HT1080 (cell line): ENCODE measurements around the gene SH3GL1. TPM values are rescaled to one million over a fixed set of nuclear protein-coding genes. Genes with fewer than 3 reads are reported as not detected.

Experiments used
- DNase-seq: peaks from one replicate; pipeline ENCODE4 v3.0.0-alpha.2; 2015; ENCODE audit warnings: low read depth
- total RNA-seq: library from RNA; depleted of rRNA; stranded (reverse); fragments of >200 nt; shearing (Covaris generic); gene quantifications from 2 replicates; pipeline ENCODE4 v1.2.3, GENCODE V29; 2014

SH3GL1 gene
- total RNA-seq, 1 experiment from 2014 or later: 62.9 TPM

DNA sequence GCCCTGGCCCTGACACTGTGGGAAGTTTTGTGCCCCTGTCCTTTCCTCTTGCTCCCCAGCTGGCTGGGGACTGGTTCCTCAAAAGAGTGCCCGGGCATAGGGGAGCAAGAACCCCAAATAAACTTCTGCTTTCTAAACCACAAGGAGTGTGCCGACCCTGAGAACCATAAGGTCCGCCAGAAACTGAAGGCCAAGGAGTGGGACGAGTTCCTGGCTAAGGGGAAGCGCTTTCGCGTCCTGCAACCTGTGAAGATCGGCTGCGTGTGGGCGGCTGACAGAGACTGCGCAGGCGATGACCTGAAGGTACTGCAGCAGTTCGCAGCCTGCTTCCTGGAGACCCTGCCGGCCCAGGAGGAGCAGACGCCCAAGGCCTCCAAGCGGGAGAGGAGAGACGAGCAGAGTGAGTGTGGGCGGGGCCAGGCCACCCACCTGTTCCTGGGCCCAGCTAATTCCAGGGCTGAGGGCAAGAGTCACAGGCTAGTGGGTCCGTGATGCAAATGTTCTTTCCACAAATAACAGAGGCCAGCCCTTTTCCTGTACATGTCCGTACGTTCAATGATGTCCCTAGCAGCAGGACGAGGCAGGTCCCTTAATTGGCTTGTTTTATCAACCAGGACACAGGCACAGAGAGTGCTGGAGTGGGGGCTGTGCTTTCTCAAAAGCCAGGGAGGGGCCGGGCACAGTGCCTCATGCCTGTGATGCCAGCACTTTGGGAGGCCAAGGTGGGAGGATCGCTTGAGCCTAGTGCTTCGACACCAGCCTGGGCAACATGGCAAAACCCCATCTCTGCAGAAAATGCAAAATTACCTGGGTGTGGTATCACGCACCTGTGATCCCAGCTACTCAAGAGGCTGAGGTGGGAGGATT is 31.7 kb upstream of the SH3GL1 start:
- no peak for DNase-seq

DNA sequence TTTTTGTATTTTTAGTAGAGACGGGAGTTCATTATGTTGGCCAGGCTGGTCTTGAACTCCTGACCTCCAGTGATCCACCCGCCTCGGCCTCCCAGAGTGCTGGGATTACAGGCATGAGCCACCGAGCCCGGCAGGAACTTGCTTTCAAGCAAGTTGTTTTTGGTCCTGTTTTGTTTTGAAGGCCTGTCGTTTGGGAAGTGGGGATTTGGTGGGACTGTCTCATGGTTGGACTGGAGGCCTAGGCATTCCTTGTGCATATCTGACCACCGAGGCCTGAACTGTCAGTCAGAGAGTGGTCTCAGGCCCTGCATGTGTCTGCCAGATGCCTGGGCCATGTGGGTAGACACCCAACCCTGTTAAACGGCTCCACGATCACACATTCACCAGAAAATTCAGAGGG is 30.9 kb upstream of the SH3GL1 start:
- no peak for DNase-seq

DNA sequence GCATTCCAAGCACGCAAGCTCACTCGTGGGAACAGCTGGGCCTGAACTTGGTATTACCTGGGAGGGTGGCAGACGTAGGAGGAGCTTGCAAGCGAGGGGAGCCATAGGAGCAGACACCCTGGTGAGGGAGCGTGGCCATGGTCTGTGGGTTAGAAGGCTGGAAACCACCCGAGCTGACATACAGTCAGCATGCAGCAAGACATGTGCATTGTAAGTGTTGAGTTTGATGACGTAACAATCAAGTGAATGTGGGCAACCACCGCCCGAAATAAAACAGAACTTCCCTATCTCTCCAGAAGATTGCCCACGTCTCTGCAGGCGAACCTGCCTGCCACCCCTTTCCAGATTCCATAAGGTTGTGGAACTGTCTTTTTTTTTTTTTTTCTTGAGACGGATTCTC is 30.4 kb upstream of the SH3GL1 start:
- no peak for DNase-seq

- DNase-seq: no peak
Observed at GRCh38 chr19:4429771-4430171, 29.4 kb upstream of the SH3GL1 start.

GRCh38 chr19:4429256-4429655 is 28.9 kb upstream of the SH3GL1 start:
- no peak for DNase-seq

GRCh38 chr19:4428326-4428975 is 28.1 kb upstream of the SH3GL1 start:
- no peak for DNase-seq

GRCh38 chr19:4425537-4425936 is 25.2 kb upstream of the SH3GL1 start:
- DNase-seq: no peak

- no peak for DNase-seq
Observed at GRCh38 chr19:4423416-4424126, 23.2 kb upstream of the SH3GL1 start.

DNA sequence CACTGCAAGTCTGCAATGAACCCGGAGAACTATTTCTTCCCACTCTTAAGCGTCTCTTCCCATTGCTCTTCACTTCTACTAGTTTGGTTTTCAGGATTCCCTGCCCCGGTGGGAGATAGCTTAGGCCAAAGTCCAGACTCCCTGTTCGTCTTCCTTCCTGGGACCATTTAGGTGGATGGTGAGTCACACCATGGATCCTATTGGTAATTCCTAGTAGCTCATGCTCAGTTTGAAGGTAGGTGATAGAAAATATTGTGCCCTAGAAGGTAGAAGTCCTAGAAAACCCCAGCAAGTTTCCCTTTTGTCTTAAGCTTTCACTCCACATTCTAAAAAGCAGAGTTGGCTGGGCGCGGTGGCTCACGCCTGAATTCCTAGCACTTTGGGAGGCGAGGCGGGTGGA is 15.9 kb upstream of the SH3GL1 start:
- no peak for DNase-seq

- no peak for DNase-seq
Observed at GRCh38 chr19:4415352-4415751, 15.0 kb upstream of the SH3GL1 start.

- DNase-seq: no peak
Observed at GRCh38 chr19:4414800-4415321, 14.5 kb upstream of the SH3GL1 start.

DNA sequence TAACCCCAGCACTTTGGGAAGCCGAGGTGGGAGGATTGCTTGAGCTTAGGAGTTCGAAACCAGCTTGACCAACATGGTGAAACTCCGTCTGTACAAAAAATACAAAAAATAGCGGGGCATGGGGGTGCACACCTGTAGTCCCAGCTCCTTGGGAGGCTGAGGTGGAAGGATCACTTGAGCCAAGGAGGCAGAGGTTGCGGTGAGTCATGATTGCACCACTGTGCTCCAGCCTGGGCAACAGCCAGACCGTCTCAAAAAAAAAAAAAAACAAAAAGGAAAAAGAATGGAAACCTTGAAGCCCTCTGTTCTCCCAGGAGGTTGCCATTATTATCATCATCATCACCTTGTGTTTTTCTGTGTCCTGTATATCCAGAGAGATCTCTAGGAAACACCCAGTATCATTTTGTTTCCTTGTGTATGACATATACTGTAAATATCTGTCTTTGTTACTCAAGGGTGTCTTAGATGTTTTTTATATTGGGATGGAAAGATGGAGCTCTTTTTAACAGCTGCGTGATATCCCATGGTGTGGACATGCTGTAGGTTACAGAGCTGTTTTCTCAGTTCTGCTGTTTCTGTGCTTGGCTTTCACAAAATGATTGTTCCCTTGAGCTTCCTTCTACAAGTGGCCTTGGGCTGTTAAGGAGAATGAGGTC is 13.9 kb upstream of the SH3GL1 start:
- DNase-seq: peak; percentile 8

DNA sequence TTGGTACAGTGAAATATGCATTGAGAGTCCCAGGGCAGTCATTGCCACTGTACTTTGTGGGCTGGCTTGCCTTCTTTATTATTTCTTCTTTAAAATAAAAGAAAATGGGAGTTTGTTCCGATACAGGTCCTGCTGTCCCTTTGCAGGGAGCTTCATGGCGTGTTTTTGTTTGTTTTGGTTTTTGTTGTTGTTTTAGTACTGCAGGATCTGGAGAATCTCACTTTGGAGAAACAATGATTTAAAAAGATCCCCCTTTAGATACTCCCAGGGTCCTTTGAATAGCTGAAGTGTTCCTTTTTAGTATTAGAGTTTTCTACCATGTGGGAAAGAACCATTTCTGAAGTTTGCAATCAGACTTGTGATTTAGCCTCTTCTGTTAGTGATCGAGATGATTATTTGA is 13.2 kb upstream of the SH3GL1 start:
- DNase-seq: no peak

DNA sequence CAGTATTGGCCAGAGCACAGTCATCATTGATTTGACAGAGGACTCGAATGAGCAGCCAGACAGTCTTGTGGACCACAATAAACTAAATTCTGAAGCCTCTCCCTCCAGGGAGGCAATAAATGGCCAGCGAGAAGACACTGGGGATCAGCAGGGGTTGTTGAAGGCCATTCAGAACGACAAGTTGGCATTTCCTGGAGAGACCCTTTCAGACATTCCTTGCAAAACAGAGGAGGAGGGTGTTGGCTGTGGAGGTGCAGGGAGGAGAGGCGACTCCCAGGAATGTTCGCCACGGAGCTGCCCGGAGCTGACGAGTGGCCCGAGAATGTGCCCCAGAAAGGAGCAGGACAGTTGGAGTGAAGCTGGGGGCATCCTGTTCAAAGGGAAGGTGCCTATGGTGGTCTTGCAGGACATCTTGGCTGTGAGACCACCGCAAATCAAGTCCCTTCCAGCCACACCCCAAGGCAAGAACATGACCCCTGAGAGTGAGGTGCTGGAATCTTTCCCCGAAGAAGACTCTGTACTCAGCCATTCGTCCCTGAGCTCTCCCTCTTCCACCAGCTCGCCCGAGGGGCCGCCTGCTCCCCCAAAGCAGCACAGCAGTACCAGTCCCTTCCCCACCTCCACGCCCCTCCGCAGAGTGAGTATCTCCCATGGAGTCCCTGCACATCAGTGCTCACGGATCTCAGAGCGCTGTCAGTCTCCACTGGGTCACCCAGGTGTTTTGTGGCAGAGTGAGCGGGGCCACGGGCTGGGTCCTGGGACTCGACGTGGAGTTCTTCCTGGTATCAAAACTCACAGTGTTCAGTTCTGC is 9.0 kb upstream of the SH3GL1 start:
- no peak for DNase-seq

- no peak for DNase-seq
Observed at GRCh38 chr19:4406626-4407025, 6.3 kb upstream of the SH3GL1 start.

GRCh38 chr19:4405977-4406376 is 5.6 kb upstream of the SH3GL1 start:
- DNase-seq: no peak

- DNase-seq: no peak
Observed at GRCh38 chr19:4403005-4403761, 2.8 kb upstream of the SH3GL1 start.

DNA sequence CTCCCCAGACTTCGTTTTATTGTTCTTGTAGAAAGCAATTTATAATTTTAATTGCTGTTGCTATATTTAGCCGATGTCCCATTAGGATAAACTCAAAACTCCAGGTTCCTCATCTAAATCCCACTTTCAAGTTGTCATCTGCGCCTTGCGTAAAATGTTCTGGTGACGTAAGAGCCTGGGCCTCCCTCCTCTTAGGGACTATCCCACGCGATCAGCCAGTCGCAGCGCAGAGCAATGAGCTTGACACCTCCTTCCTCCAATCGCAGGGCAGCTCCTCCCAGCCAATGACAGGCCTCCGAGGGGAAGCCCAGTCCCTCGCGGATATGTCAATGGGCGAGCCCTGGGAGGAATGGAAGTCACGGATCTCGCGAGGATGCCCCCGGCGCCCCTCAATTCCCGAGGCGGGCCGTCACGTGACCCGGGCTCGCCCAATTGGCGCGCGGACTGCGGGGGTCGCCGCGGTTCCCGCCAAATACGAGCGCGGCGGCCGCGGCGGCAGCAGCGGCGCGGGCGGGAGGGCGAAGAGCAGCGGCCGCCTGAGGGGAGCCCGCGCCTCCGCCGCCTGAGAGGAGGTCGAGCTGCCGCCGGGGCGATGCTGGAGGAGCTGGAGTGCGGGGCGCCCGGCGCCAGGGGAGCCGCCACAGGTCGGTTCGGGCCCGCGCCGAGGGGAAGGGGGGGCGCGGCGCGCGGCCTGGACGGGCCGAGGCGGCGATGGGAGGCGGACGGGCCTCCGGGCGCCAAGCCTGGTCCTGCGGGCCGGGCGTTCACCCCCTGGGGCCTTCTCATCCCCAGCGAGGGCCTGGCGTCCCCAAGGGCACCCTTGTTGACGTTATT is 2.0 kb upstream of the SH3GL1 start, which contains the start of gene CHAF1A:
TSS of gene CHAF1A (plus strand) at position 470 of the 834 bp plus-strand sequence. CDS start at position 593, 123 bp downstream.
- peak; percentile 97 for DNase-seq

DNA sequence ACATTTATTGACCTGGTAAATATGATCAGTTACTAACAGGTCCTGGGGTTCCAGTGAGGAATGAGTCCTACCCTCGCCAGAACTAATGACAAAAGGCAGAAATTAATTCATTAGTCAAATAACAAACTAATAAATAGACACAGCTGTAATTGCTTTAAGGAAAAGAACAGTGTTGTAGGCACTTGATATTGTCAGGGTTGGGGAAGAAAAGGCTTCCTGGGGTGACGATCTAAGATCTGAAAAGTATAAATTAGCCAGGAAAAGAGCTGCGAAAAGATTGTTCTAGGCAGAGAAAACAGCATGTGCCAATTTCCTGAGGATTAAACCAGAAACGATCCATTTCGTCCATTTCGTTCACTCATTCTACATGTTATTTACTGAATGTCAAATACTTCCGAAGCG is 1.4 kb upstream of the SH3GL1 start:
- DNase-seq: no peak
